Fibroblast of skin of left biceps (primary cell): Measurements from ENCODE around the gene FGFR3.

Experiments
- DNase-seq, 2 experiments: peaks; one replicate each; pipeline ENCODE4 v3.0.0-alpha.2; 2013; ENCODE audit warnings: low read depth in 2 of 2

Gene FGFR3

DNA sequence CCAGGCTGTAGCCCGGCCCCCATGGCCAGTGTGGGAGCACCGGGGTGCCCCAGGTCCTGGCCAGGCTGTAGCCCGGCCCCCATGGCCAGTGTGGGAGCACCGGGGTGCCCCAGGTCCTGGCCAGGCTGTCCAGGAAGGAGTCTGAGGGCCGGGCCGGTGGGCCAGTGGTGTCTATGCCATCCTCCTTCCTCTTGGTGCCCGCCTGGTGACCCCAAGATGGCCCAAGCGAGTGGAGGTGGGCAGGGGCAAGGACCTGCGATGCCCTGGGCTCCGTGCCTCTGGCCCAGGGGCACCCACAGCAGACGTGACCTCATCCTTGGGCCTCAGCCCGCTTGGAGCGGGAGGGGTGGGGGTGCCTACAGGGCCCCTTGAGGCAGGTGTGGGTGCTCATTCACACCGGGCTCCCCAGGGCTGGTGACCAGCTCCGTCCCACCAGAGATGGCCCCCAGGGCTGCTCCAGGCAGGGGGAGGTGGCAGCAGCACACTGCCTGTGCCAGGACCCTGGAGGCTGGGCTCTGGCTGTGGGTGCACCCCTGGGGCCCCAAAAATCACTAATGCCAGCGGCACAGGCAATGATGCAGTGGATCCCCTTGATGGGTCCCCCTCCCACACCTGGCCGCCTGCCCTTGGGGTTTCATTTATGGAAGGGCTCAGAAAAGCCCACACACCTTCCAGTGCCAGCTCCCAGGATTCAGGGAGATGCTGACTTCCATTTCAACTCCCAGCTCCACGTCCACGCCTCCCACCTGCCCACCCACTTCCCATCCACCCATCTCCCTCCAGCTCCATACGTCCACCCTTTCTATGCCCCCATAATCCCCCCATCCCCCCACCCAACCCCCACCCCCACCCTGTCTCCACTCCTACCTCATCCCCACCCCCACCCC lies 36.0 kb upstream of the FGFR3 start:
- no peak for DNase-seq

DNA sequence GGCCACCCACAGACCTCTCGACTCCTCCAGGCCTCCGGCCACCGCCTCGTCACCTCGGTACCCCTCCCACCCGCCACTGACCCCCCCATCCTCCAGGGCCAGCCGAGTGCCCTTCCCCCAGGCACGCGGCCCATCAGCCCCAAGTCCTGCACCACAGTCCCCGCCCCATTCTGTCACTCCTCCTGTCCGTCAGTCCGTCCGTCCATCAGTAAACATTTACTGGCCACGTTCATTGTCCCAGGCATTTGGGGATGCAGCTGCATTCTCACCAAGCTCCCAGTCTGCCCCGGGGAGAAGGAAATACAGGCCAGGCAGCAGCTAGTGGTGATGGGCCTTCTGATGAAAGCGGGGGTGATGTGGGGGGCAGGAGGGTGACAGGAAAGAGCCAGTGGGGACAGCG lies 35.3 kb upstream of the FGFR3 start:
- DNase-seq: no peak

GRCh38 chr4:1758306-1759121 lies 34.6 kb upstream of the FGFR3 start:
- DNase-seq: no peak

GRCh38 chr4:1759170-1759817 lies 33.8 kb upstream of the FGFR3 start:
- no peak for DNase-seq

- DNase-seq: no peak
These were observed 33.3 kb upstream of the FGFR3 start for GRCh38 chr4:1759818-1760223.

DNA sequence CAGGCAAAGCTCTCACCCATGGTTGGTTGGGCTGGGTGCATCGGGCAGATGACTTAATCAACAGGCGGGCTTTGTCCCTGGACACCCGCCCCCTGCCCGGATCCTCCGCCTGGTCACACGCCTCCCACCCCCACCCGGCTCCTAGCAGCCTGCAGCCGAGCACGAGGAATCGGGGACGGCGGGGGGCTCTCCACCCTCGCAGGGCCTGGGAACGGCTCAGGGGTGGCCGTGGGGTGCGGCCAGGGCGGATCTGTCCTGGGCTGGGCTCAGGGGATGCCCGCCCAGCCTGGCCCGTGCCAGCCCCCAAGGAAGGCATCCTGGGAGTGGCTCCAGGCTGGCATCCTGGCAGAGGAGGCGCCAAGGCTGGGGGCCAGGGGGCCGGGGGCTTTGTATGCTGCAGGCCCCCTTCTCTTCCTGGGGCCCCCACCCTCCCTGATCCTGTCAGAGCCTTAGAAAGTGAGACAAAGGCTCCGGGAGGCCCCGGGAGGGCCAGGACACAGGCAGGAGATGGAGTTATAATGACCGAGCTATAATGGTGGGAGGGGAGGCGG lies 32.5 kb upstream of the FGFR3 start:
- no peak for DNase-seq

DNA sequence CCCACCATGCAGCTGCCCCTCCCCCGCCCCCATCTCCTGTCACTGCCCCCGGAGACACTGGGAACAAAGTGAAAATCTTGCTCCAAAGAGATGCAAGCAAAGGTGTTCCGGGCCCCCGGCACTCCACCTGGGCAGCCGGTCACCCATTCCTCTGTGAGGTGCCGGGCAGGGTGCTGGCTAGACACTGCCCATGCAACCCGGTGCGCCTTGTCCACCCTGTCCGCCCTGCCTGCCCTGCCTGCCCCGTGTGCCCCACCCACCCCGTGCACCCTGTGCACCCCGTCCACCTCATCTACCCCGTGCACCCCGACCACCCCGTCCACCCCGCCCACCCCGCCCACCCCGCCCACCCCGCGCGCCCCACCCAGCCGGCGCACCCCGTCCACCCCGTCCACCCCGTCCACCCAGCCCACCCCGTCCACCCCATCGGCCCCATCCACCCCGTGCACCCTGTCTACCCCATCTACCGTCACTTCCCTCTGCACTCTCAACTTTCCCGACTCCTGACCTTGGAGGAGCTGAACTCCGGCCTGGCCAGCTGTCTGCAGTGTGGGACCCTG lies 31.9 kb upstream of the FGFR3 start:
- DNase-seq: no peak

- no peak for DNase-seq
These were observed 30.7 kb upstream of the FGFR3 start for GRCh38 chr4:1762264-1763010.

DNA sequence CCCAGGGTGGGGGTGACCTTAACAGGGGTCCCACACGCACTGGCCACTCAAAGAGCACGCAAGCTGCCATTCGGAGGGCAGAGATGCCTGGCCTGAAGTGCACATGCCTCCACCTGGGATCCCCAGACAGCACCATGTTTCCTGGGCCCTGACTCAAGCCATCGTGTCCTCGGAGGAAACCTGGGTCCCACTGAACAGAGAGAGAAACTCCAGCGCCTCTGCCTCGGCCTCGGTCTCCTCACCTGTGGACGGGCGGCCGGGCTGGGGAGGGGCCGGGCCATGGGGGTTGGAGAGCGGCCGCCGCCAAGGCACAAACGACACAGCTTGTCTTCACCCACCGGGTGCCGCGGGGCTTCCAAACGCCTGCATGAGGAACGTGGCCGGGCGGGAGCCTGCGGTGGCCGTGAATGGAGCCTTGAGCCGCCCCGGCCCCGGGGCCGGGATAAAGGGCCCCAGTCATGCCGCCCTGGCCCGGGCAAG lies 30.0 kb upstream of the FGFR3 start:
- DNase-seq: no peak

DNA sequence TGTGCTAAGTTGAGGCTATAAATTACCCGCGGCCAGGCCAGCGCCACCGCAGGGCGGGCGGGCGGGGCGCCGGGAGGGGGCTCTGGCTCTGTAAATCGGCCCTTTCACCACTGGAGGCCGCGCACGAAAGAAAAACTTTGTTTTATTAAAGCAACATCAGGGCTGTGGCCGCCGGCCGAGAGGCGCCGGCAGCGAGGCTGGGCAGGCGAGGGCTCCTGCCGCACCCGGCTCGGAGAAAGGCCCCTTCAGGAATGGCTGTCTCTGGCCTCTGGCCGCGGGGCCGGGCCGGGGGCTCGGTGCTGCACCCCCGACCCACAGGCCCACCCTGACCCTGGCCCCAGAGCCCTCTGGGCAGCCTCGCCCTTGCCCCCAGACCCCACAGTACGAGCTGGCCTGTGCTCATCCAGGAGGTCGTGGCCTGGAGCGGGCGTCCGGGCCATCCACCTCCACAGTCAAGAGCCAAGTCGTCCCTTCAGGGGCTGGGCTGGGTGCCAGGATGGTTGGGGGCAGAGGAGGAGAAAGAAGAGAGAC lies 29.5 kb upstream of the FGFR3 start:
- no peak for DNase-seq

- DNase-seq: no peak
These were observed 28.4 kb upstream of the FGFR3 start for GRCh38 chr4:1764670-1765069.

DNA sequence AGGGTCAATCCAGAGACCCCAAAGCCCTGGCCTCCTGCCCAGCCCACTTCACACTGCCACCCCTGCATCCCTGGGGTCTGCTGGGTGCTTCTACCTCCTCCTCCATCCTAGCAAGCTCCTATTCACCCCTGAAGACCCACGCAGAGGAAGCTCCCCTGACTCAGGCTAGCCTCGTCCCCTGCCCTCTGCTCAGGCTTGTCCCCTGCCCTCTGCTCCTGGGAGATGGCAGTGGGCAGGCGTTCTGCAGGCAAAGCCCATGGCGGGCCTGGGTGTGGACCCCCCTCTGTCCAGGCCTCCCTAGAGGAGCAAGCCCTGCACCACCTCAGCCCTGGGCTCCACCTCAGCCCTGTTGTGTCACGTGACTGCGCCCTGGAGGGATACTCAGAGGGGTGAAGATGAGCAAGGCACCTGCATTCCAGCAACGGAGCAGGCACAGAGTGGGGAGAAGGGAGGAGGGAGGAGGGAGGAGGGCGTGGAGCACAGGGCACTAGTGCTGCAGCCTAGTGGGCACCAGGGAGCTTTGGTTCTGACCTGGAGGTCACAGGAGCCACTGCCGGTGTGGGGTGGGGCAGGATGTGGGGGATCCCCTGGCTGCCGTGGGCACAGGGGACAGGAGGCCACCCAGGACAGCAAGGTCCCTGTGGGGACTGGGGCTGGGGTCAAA lies 27.6 kb upstream of the FGFR3 start:
- no peak for DNase-seq

- DNase-seq: no peak
These were observed 26.7 kb upstream of the FGFR3 start for GRCh38 chr4:1766106-1767060.

- no peak for DNase-seq
These were observed 25.9 kb upstream of the FGFR3 start for GRCh38 chr4:1767061-1767769.

DNA sequence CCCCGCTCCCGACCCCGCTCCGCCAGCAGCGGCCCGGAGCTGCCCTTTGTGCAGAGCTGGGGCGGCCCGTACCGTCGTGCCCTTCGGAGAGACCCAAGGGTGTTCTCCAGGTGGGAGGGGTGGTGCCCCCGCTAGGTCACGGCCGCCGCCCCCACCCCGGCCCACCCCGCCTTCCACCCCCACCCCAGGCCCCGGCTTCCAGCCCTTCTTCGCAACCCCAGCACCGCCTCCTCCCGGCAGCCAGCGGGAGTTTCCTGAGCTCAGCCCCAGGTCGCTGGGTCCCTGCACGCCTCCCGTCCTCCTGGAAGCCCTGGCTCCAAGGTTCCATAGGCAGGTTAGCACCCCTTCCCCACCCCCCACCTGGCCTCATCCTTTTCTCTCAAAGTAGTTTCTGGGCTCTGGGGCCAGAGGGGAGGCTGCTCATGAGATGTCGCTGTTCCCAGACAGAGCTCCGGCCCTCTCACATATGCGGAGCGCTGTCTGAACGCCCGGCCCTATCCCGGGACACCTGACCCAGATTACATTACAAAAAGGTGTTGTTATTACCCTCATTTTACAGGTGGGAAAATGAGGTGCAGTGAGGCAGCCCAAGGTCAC lies 25.2 kb upstream of the FGFR3 start:
- DNase-seq: no peak

GRCh38 chr4:1768367-1769034 lies 24.6 kb upstream of the FGFR3 start:
- no peak for DNase-seq

DNA sequence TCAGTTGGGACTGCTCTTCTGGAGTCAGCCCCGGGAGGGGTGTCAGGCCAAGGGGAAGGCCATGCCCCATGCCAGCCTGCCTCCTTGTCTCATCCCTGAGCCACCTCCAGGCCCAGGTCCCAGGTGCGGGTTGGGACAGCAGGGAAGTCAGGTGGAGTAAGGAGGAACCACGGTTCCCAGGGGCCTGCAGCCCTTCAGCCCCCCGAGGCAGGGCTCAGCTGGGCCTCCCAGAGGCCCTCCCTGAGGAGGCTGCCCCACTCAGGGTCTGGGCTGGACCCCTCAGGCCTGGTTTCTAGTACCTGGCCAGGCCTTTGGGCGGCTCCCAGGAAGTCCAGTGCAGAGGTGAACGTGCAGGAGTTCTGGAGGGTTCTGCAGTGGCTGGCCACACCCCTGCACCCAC lies 23.4 kb upstream of the FGFR3 start:
- no peak for DNase-seq
